ENCODE data around the gene SND1. TPM values are rescaled to one million over a fixed set of nuclear protein-coding genes. Genes with fewer than 3 reads are reported as not detected.

Gene SND1
- total RNA-seq, 5 donors from 2014 or later (not counting 1 experiment from before 2014, with no cell fraction given) = 137 to 187 (median 154) TPM

- peaks cover 79% of the 10 kb centered on the region for H3K36me3 Mint-ChIP-seq
Observed at GRCh38 chr7:127704211-127704610, 52.2 kb downstream of the SND1 start.

GRCh38 chr7:127705461-127705959 is 53.5 kb downstream of the SND1 start:
- no peak overlapping the region for H3K27ac ChIP-seq (ENCODE audit: low read length)
- H3K27me3 Mint-ChIP-seq = no peaks in the 10 kb centered on the region
- WGBS (ENCODE audit: insufficient coverage) = 100% methylated on average over 3 of the region's 6 CpGs
- no peak for DNase-seq
- H3K36me3 ChIP-seq (ENCODE audit: control insufficient read depth in 2 of 2, extremely low read depth in 1 of 2, insufficient read depth in 1 of 2, low read length in 1 of 2) = peaks cover 0 to 82% of the 10 kb centered on the region in 2 donors
- no peaks in the 10 kb centered on the region for H3K4me1 ChIP-seq (ENCODE audit: control insufficient read depth in 1 of 2, extremely low read depth in 1 of 2, insufficient read depth in 2 of 2, low read length in 2 of 2)
- POLR2A ChIA-PET = no interaction called here
- H3K9me3 ChIP-seq = peaks cover 1% of the 10 kb centered on the region
- no peak overlapping the region for H3K4me3 Mint-ChIP-seq
- no peaks in the 10 kb centered on the region for H3K4me1 Mint-ChIP-seq
- no peaks in the 10 kb centered on the region for H3K27me3 ChIP-seq (replicated peaks in 1 of 2; ENCODE audit: control insufficient read depth in 2 of 2, extremely low read depth in 1 of 2, insufficient read depth in 2 of 2, low read length in 1 of 2)
- CTCF ChIA-PET = interaction anchor here (0.6 to 8.4 kb wide), 3 partner anchors 504 to 724 kb away, joined by 8 to 142 read pairs (median 73); no protein-coding TSS in a partner anchor
- peaks cover 80% of the 10 kb centered on the region for H3K36me3 Mint-ChIP-seq
- H3K27ac Mint-ChIP-seq = no peak overlapping the region
- H3K4me3 ChIP-seq (ENCODE audit: control insufficient read depth in 1 of 2, extremely low read depth in 1 of 2, low read length in 1 of 2) = no peak overlapping the region
- no peaks in the 10 kb centered on the region for H3K9me3 Mint-ChIP-seq
- ATAC-seq (replicated peaks in 1 of 4) = no peak

More at GRCh38 chr7:127704211-127704610, 52.2 kb downstream of the SND1 start:
- H3K9me3 ChIP-seq = no peaks in the 10 kb centered on the region
- no peaks in the 10 kb centered on the region for H3K9me3 Mint-ChIP-seq
- no peak overlapping the region for H3K27ac ChIP-seq (ENCODE audit: low read length)
- H3K36me3 ChIP-seq (ENCODE audit: control insufficient read depth in 2 of 2, extremely low read depth in 1 of 2, insufficient read depth in 1 of 2, low read length in 1 of 2) = peaks cover 0 to 77% of the 10 kb centered on the region in 2 donors
- no peak overlapping the region for H3K27ac Mint-ChIP-seq
- no peaks in the 10 kb centered on the region for H3K4me1 Mint-ChIP-seq
- no peak overlapping the region for H3K4me3 ChIP-seq (ENCODE audit: control insufficient read depth in 1 of 2, extremely low read depth in 1 of 2, low read length in 1 of 2)
- ChIA-PET CTCF (interaction anchor here (1.6 to 8.4 kb wide), 2 partner anchors 505 kb away, joined by 8 to 142 read pairs; no protein-coding TSS in a partner anchor), POLR2A (interaction anchor here in 1 of 2 donors (0.5 kb wide), 1 partner anchor 183 kb away, joined by 4 read pairs; no protein-coding TSS in a partner anchor)
- ATAC-seq (replicated peaks in 1 of 4) (no peak), DNase-seq (no peak)
- no CpG with 5 or more reads among the region's 1 CpG for WGBS (ENCODE audit: insufficient coverage)
- H3K4me3 Mint-ChIP-seq = no peak overlapping the region
- H3K27me3 Mint-ChIP-seq = no peaks in the 10 kb centered on the region
- H3K4me1 ChIP-seq (ENCODE audit: control insufficient read depth in 1 of 2, extremely low read depth in 1 of 2, insufficient read depth in 2 of 2, low read length in 2 of 2) = no peaks in the 10 kb centered on the region
- H3K27me3 ChIP-seq (replicated peaks in 1 of 2; ENCODE audit: control insufficient read depth in 2 of 2, extremely low read depth in 1 of 2, insufficient read depth in 2 of 2, low read length in 1 of 2) = no peaks in the 10 kb centered on the region

- no peak overlapping the region for H3K27ac Mint-ChIP-seq
- H3K27me3 ChIP-seq (replicated peaks in 1 of 2; ENCODE audit: control insufficient read depth in 2 of 2, extremely low read depth in 1 of 2, insufficient read depth in 2 of 2, low read length in 1 of 2) = no peaks in the 10 kb centered on the region
- POLR2A ChIA-PET = no interaction called here
Observed at GRCh38 chr7:127706766-127707165, 54.8 kb downstream of the SND1 start.

GRCh38 chr7:127708201-127708600 is 56.2 kb downstream of the SND1 start:
- Mint-ChIP-seq H3K27ac (no peak overlapping the region), H3K4me3 (no peak overlapping the region), H3K36me3 (peaks cover 78% of the 10 kb centered on the region), H3K27me3 (no peaks in the 10 kb centered on the region), H3K4me1 (no peaks in the 10 kb centered on the region), H3K9me3 (peaks cover 0 to 3% (median 0%) of the 10 kb centered on the region in 3 donors)
- Histone ChIP-seq H3K4me3 (ENCODE audit: control insufficient read depth in 1 of 2, extremely low read depth in 1 of 2, low read length in 1 of 2) (no peak overlapping the region), H3K9me3 (peaks cover 9% of the 10 kb centered on the region), H3K27me3 (replicated peaks in 1 of 2; ENCODE audit: control insufficient read depth in 2 of 2, extremely low read depth in 1 of 2, insufficient read depth in 2 of 2, low read length in 1 of 2) (no peaks in the 10 kb centered on the region), H3K36me3 (ENCODE audit: control insufficient read depth in 2 of 2, extremely low read depth in 1 of 2, insufficient read depth in 1 of 2, low read length in 1 of 2) (peaks cover 0 to 63% of the 10 kb centered on the region in 2 donors), H3K4me1 (ENCODE audit: control insufficient read depth in 1 of 2, extremely low read depth in 1 of 2, insufficient read depth in 2 of 2, low read length in 2 of 2) (no peaks in the 10 kb centered on the region), H3K27ac (ENCODE audit: low read length) (no peak overlapping the region)
- ATAC-seq (replicated peaks in 1 of 4) = no peak
- no peak for DNase-seq
- WGBS (ENCODE audit: insufficient coverage) = no CpG with 5 or more reads among the region's 1 CpG
- CTCF ChIA-PET = interaction anchor here (0.6 to 8.4 kb wide), 18 partner anchors 14 to 682 kb away, joined by 3 to 142 read pairs (median 4); partner anchors contain the start of gene RBM28 (in 1 of the 2)
- POLR2A ChIA-PET = interaction anchor here in 1 of 2 donors (0.6 kb wide), 2 partner anchors 75 to 238 kb away, joined by 3 to 6 read pairs; no protein-coding TSS in a partner anchor

More at GRCh38 chr7:127706766-127707165, 54.8 kb downstream of the SND1 start:
- DNase-seq (no peak), ATAC-seq (replicated peaks in 1 of 4) (no peak)
- H3K36me3 ChIP-seq (ENCODE audit: control insufficient read depth in 2 of 2, extremely low read depth in 1 of 2, insufficient read depth in 1 of 2, low read length in 1 of 2) = peaks cover 0 to 75% of the 10 kb centered on the region in 2 donors
- CTCF ChIA-PET = interaction anchor here (0.9 to 8.4 kb wide), 3 partner anchors 12 to 503 kb away, joined by 3 to 142 read pairs (median 73); no protein-coding TSS in a partner anchor
- no peak overlapping the region for H3K27ac ChIP-seq (ENCODE audit: low read length)
- H3K4me1 ChIP-seq (ENCODE audit: control insufficient read depth in 1 of 2, extremely low read depth in 1 of 2, insufficient read depth in 2 of 2, low read length in 2 of 2) = no peaks in the 10 kb centered on the region
- peaks cover 82% of the 10 kb centered on the region for H3K36me3 Mint-ChIP-seq
- peaks cover 0 to 3% (median 0%) of the 10 kb centered on the region in 3 donors for H3K9me3 Mint-ChIP-seq
- no peak overlapping the region for H3K4me3 Mint-ChIP-seq
- H3K27me3 Mint-ChIP-seq = no peaks in the 10 kb centered on the region
- peaks cover 9% of the 10 kb centered on the region for H3K9me3 ChIP-seq
- H3K4me1 Mint-ChIP-seq = no peaks in the 10 kb centered on the region
- H3K4me3 ChIP-seq (ENCODE audit: control insufficient read depth in 1 of 2, extremely low read depth in 1 of 2, low read length in 1 of 2) = no peak overlapping the region

- WGBS (ENCODE audit: insufficient coverage) = 100% methylated on average over 1 of the region's 1 CpG
- H3K27ac Mint-ChIP-seq = no peak overlapping the region
- no peak overlapping the region for H3K27ac ChIP-seq (ENCODE audit: low read length)
- H3K4me1 Mint-ChIP-seq = no peaks in the 10 kb centered on the region
- no peaks in the 10 kb centered on the region for H3K4me1 ChIP-seq (ENCODE audit: control insufficient read depth in 1 of 2, extremely low read depth in 1 of 2, insufficient read depth in 2 of 2, low read length in 2 of 2)
- H3K9me3 ChIP-seq = peaks cover 9% of the 10 kb centered on the region
- ATAC-seq (replicated peaks in 1 of 4) = peak; percentile 57 to 69 (median 64)
- H3K36me3 Mint-ChIP-seq = peaks cover 77% of the 10 kb centered on the region
- H3K4me3 ChIP-seq (ENCODE audit: control insufficient read depth in 1 of 2, extremely low read depth in 1 of 2, low read length in 1 of 2) = no peak overlapping the region
- no peaks in the 10 kb centered on the region for H3K27me3 ChIP-seq (replicated peaks in 1 of 2; ENCODE audit: control insufficient read depth in 2 of 2, extremely low read depth in 1 of 2, insufficient read depth in 2 of 2, low read length in 1 of 2)
- peaks cover 0 to 65% of the 10 kb centered on the region in 2 donors for H3K36me3 ChIP-seq (ENCODE audit: control insufficient read depth in 2 of 2, extremely low read depth in 1 of 2, insufficient read depth in 1 of 2, low read length in 1 of 2)
- POLR2A ChIA-PET = interaction anchor here in 1 of 2 donors (0.6 kb wide), 1 partner anchor 74 kb away, joined by 6 read pairs; no protein-coding TSS in a partner anchor
- peak; percentile 32 to 84 (median 62) for DNase-seq
- no peaks in the 10 kb centered on the region for H3K27me3 Mint-ChIP-seq
- peaks cover 0 to 3% (median 0%) of the 10 kb centered on the region in 3 donors for H3K9me3 Mint-ChIP-seq
- CTCF ChIA-PET = interaction anchor here (0.6 to 8.4 kb wide), 16 partner anchors 10 to 682 kb away, joined by 3 to 142 read pairs (median 4); no protein-coding TSS in a partner anchor
- no peak overlapping the region for H3K4me3 Mint-ChIP-seq
Observed at GRCh38 chr7:127708788-127709187, 56.8 kb downstream of the SND1 start.

GRCh38 chr7:127710635-127711034 is 58.6 kb downstream of the SND1 start:
- CTCF ChIA-PET = interaction anchor here (0.6 to 8.4 kb wide), 6 partner anchors 82 to 608 kb away, joined by 3 to 142 read pairs (median 4); no protein-coding TSS in a partner anchor
- peaks cover 75% of the 10 kb centered on the region for H3K36me3 Mint-ChIP-seq
- H3K27ac Mint-ChIP-seq = no peak overlapping the region
- H3K27ac ChIP-seq (ENCODE audit: low read length) = no peak overlapping the region
- no peak for ATAC-seq (replicated peaks in 1 of 4)
- WGBS (ENCODE audit: insufficient coverage) = no CpG with 5 or more reads among the region's 1 CpG
- POLR2A ChIA-PET = interaction anchor here in 1 of 2 donors (0.6 kb wide), 1 partner anchor 94 kb away, joined by 5 read pairs; no protein-coding TSS in a partner anchor
- H3K4me3 Mint-ChIP-seq = no peak overlapping the region
- peaks cover 0 to 3% (median 0%) of the 10 kb centered on the region in 3 donors for H3K9me3 Mint-ChIP-seq
- no peaks in the 10 kb centered on the region for H3K27me3 ChIP-seq (replicated peaks in 1 of 2; ENCODE audit: control insufficient read depth in 2 of 2, extremely low read depth in 1 of 2, insufficient read depth in 2 of 2, low read length in 1 of 2)
- H3K4me1 ChIP-seq (ENCODE audit: control insufficient read depth in 1 of 2, extremely low read depth in 1 of 2, insufficient read depth in 2 of 2, low read length in 2 of 2) = no peaks in the 10 kb centered on the region
- peaks cover 0 to 49% of the 10 kb centered on the region in 2 donors for H3K36me3 ChIP-seq (ENCODE audit: control insufficient read depth in 2 of 2, extremely low read depth in 1 of 2, insufficient read depth in 1 of 2, low read length in 1 of 2)
- peaks cover 10 to 11% (median 11%) of the 10 kb centered on the region in 3 donors for H3K4me1 Mint-ChIP-seq
- no peak overlapping the region for H3K4me3 ChIP-seq (ENCODE audit: control insufficient read depth in 1 of 2, extremely low read depth in 1 of 2, low read length in 1 of 2)
- H3K27me3 Mint-ChIP-seq = no peaks in the 10 kb centered on the region
- no peak for DNase-seq
- H3K9me3 ChIP-seq = peaks cover 9% of the 10 kb centered on the region

Data from T-cell (primary cell).